GM12878 (cell line): ENCODE data around the gene TADA2A.

Experiments
- POLR2A ChIP-seq: IDR thresholded peaks from 2 replicates; pipeline ENCODE4 v1.6.1; 2011; ENCODE audit warnings: low read depth, mild to moderate bottlenecking, low read length
- TF ChIP-seq, protein P1 (sequence below), 3 experiments: IDR thresholded peaks in 2 of 3; conservative IDR thresholded peaks in 1 of 3; 2 replicates each; pipeline ENCODE4 v1.5.1; 2011; ENCODE audit warnings: low read depth in 3 of 3, low read length in 3 of 3, mild to moderate bottlenecking in 3 of 3, control low read depth in 2 of 3, moderate library complexity in 2 of 3, inconsistent platforms in 1 of 3, mixed read lengths in 1 of 3; ENCODE audit not compliant: control insufficient read depth in 2 of 3, insufficient read depth in 1 of 3; ENCODE audit errors: extremely low read depth in 1 of 3

DNA sequence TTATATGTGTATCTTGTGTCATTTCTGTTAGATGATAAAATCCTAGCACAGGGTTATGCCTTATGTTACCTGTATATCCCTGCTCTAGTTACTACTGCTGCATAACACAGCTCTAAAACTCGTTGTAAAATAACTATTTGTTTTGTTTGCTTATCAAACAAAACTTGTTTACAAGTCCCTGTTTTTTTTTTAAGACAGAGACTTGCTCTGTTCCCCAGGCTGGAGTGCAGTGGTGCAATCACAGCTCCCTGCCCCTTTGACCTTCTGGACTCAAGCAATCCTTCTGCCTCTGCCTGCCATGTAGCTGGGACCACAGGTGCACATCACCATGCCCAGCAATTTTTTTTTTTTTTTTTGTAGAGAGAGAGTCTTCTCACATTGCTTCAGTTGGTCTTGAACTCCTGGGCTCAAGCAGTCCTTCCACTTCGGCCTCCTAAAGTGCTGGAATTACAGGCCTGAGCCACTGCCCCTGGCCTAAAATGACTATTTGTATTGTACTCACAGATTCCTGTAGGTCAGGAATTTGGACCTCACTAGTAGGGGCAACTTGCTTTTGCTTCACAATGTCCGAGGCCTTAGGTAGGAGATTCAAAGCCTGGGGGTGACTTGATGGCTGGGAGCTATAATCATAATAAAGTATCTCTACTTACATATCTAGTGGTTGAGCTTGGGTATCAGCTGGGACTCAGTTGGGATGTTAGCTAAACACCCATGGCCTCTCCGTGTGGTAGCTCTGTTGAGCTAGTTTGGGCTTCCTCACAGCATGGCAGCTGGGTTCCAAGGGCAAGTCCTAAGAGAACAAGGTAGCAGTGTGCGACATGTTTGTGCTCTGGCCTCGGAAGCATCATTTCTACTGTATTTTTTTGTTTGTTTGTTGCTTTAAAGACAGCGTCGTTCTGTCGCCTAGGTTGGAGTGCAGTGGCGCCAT lies 95.6 kb downstream of the TADA2A start:
- TF ChIP-seq, protein P1, sequence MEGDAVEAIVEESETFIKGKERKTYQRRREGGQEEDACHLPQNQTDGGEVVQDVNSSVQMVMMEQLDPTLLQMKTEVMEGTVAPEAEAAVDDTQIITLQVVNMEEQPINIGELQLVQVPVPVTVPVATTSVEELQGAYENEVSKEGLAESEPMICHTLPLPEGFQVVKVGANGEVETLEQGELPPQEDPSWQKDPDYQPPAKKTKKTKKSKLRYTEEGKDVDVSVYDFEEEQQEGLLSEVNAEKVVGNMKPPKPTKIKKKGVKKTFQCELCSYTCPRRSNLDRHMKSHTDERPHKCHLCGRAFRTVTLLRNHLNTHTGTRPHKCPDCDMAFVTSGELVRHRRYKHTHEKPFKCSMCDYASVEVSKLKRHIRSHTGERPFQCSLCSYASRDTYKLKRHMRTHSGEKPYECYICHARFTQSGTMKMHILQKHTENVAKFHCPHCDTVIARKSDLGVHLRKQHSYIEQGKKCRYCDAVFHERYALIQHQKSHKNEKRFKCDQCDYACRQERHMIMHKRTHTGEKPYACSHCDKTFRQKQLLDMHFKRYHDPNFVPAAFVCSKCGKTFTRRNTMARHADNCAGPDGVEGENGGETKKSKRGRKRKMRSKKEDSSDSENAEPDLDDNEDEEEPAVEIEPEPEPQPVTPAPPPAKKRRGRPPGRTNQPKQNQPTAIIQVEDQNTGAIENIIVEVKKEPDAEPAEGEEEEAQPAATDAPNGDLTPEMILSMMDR (IDR thresholded peaks at IDR 0.05 in 2 of 3, conservative IDR thresholded peaks at IDR 0.05 in 1 of 3; ENCODE audit: control insufficient read depth in 2 of 3, extremely low read depth in 1 of 3, insufficient read depth in 1 of 3, low read depth in 3 of 3, low read length in 3 of 3): no peak
- no peak for TF ChIP-seq POLR2A
